Measurements from ENCODE around the gene OTUD7B.

DNA sequence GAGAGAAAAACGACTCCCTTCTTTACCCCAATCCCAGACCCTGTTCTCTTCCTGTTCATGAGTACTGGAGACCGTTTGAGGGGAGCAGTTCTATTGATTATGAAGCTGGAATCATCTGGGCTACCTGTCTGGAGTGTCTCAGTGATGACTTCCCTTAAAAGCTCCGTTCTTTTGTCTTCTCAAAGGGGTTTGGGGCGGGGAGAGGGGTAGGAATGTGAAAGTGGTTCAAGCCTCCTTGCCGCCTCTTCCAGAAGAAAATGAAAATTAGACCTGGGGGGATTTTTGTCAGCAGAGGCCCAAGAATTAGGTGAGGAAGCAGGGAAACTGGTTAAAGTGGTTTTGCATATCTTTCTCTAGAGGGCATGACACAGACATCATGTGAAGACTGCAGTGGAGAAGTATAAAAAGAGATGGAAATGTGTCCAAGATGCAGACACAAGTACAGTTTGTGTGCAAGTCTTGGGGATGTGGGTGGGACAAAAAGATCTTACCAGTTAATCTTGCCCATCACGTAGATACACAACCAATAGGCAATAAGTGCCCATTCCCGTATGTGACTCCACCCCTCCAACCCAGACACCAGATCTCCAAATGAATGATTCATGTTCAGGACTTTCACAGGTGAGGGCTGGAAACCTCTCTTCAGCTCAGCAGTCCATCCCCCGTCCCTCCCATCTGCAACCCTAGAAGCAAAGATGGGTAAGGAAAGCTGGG is 73.4 kb downstream of the OTUD7B start:
- TF ChIP-seq, protein P1, sequence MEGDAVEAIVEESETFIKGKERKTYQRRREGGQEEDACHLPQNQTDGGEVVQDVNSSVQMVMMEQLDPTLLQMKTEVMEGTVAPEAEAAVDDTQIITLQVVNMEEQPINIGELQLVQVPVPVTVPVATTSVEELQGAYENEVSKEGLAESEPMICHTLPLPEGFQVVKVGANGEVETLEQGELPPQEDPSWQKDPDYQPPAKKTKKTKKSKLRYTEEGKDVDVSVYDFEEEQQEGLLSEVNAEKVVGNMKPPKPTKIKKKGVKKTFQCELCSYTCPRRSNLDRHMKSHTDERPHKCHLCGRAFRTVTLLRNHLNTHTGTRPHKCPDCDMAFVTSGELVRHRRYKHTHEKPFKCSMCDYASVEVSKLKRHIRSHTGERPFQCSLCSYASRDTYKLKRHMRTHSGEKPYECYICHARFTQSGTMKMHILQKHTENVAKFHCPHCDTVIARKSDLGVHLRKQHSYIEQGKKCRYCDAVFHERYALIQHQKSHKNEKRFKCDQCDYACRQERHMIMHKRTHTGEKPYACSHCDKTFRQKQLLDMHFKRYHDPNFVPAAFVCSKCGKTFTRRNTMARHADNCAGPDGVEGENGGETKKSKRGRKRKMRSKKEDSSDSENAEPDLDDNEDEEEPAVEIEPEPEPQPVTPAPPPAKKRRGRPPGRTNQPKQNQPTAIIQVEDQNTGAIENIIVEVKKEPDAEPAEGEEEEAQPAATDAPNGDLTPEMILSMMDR (IDR thresholded peaks at IDR 0.05): no peak
- TF ChIP-seq POLR2AphosphoS5 (IDR thresholded peaks at IDR 0.05; ENCODE audit: insufficient read depth in 1 of 2, low read depth in 1 of 2) (no peak), POLR2A (IDR thresholded peaks at IDR 0.05) (peak in 1 of 2 donors; percentile 36)
